Uterus (tissue), 4 donors: ENCODE data around the gene SF3B4. TPM values are rescaled to one million over a fixed set of nuclear protein-coding genes. Genes with fewer than 3 reads are reported as not detected.

ENCODE experiments used
- DNase-seq, 2 donors: peaks; one replicate each; pipeline ENCODE4 v3.0.0-alpha.2; 2019 to 2020
- H3K27ac ChIP-seq, 2 donors: fragments of 200-600 bp; sonication (generic); 1 replicate in 1 of 2; 2 replicates in 1 of 2; pipeline ENCODE4 v1.5.1; 2016 to 2018
- H3K27me3 ChIP-seq, 2 donors: fragments of 200-600 bp; sonication (generic); one replicate each; pipeline ENCODE4 v1.5.1; 2018 to 2019; ENCODE audit warnings: control low read depth in 1 of 2
- H3K36me3 ChIP-seq, 2 donors: fragments of 200-600 bp; sonication (generic); one replicate each; pipeline ENCODE4 v1.5.1; 2019; ENCODE audit warnings: control low read depth in 1 of 2
- H3K4me1 ChIP-seq, 2 donors: fragments of 200-600 bp; sonication (generic); one replicate each; pipeline ENCODE4 v1.5.1; 2018 to 2019; ENCODE audit warnings: control low read depth in 1 of 2
- H3K4me3 ChIP-seq, 2 donors: fragments of 200-600 bp; sonication (generic); 1 replicate in 1 of 2; 2 replicates in 1 of 2; pipeline ENCODE4 v1.5.1; 2018 to 2019; ENCODE audit warnings: mild to moderate bottlenecking in 1 of 2
- H3K9me3 ChIP-seq, 2 donors: fragments of 200-600 bp; sonication (generic); one replicate each; pipeline ENCODE4 v1.5.1; 2019; ENCODE audit warnings: control low read depth in 1 of 2
- CTCF ChIP-seq, 4 experiments: fragments of 200-600 bp in 2 of 4; fragments of 450-650 bp in 2 of 4; sonication (generic) in 2 of 4; IDR thresholded peaks; one replicate each; pipeline ENCODE4 v1.5.1; 2016 to 2019; ENCODE audit warnings: antibody characterized with exemption in 4 of 4, mild to moderate bottlenecking in 2 of 4, moderate library complexity in 1 of 4
- POLR2A ChIP-seq, 2 donors: fragments of 450-650 bp; IDR thresholded peaks; one replicate each; pipeline ENCODE4 v1.6.1; 2016; ENCODE audit warnings: antibody characterized with exemption in 2 of 2, mild to moderate bottlenecking in 1 of 2, moderate library complexity in 1 of 2
- intact Hi-C: fragments of 100-400 bp; cut with DNase I; formaldehyde crosslinking; loops from one replicate; pipeline ENCODE4 v1.15.1; 2023; ENCODE audit warnings: low total_unique reads
- total RNA-seq, 4 donors: library from RNA; depleted of rRNA in 3 of 4; stranded (reverse); fragments of >200 nt in 3 of 4; gene quantifications; one replicate each; pipeline versions ENCODE4 v1.1.0 to v1.2.4, GENCODE V29; 2014 to 2023
- donor health status: DM: yes; HTN: yes; CAD: no.

Gene SF3B4
- total RNA-seq, 4 donors from 2014 or later: 10.9 to 64.6 (median 15.6) TPM

GRCh38 chr1:149936170-149936991, 8.8 kb upstream of the SF3B4 start, which contains the start of gene MTMR11:
TSS of gene MTMR11 (minus strand) at chr1:149936879. CDS start at chr1:149936647, 232 bp downstream.
- H3K4me3 ChIP-seq: peak within 1 kb of the TSS; percentile 66 to 73
- intact Hi-C loops: no loop called here
- peak within 1 kb of the TSS; percentile 88 to 90 for H3K27ac ChIP-seq
- H3K36me3 ChIP-seq: no peaks in the 10 kb centered on the region
- peak; percentile 41 to 67 for DNase-seq
- H3K4me1 ChIP-seq: peaks cover 0 to 10% of the 10 kb centered on the region in 2 donors
- no peaks in the 10 kb centered on the region for H3K27me3 ChIP-seq
- H3K9me3 ChIP-seq: no peaks in the 10 kb centered on the region
- TF ChIP-seq CTCF (IDR thresholded peaks at IDR 0.05) (no peak), POLR2A (IDR thresholded peaks at IDR 0.05) (no peak)

- no peak for DNase-seq
- intact Hi-C loops: no loop called here
These were observed 6.8 kb upstream of the SF3B4 start for GRCh38 chr1:149934356-149934755.

GRCh38 chr1:149933208-149933607, 5.6 kb upstream of the SF3B4 start:
- intact Hi-C loops: no loop called here
- no peaks in the 10 kb centered on the region for H3K27me3 ChIP-seq
- DNase-seq: no peak
- H3K4me1 ChIP-seq: peaks cover 0 to 10% of the 10 kb centered on the region in 2 donors
- no peaks in the 10 kb centered on the region for H3K9me3 ChIP-seq
- H3K36me3 ChIP-seq: no peaks in the 10 kb centered on the region
- TF ChIP-seq POLR2A (IDR thresholded peaks at IDR 0.05) (no peak), CTCF (IDR thresholded peaks at IDR 0.05) (no peak)
- H3K4me3 ChIP-seq: no peak overlapping the region
- no peak overlapping the region for H3K27ac ChIP-seq

More at GRCh38 chr1:149934356-149934755, 6.8 kb upstream of the SF3B4 start:
- Histone ChIP-seq H3K9me3 (no peaks in the 10 kb centered on the region), H3K36me3 (no peaks in the 10 kb centered on the region), H3K27me3 (no peaks in the 10 kb centered on the region), H3K4me3 (no peak overlapping the region), H3K4me1 (peaks cover 0 to 10% of the 10 kb centered on the region in 2 donors), H3K27ac (peak overlapping the region in 1 of 2 donors; percentile 90)
- TF ChIP-seq CTCF (IDR thresholded peaks at IDR 0.05) (no peak), POLR2A (IDR thresholded peaks at IDR 0.05) (no peak)

GRCh38 chr1:149932474-149932873, 4.9 kb upstream of the SF3B4 start:
- TF ChIP-seq CTCF (IDR thresholded peaks at IDR 0.05) (no peak), POLR2A (IDR thresholded peaks at IDR 0.05) (no peak)
- Histone ChIP-seq H3K36me3 (no peaks in the 10 kb centered on the region), H3K4me3 (no peak overlapping the region), H3K27ac (no peak overlapping the region), H3K9me3 (no peaks in the 10 kb centered on the region), H3K27me3 (no peaks in the 10 kb centered on the region), H3K4me1 (peaks cover 0 to 5% of the 10 kb centered on the region in 2 donors)
- intact Hi-C loops: no loop called here
- DNase-seq: no peak

GRCh38 chr1:149931212-149931790, 3.7 kb upstream of the SF3B4 start:
- Histone ChIP-seq H3K9me3 (no peaks in the 10 kb centered on the region), H3K27me3 (no peaks in the 10 kb centered on the region), H3K4me3 (no peak overlapping the region), H3K27ac (no peak overlapping the region), H3K36me3 (no peaks in the 10 kb centered on the region), H3K4me1 (peaks cover 6 to 13% of the 10 kb centered on the region in 2 donors)
- no peak for DNase-seq
- intact Hi-C loops: no loop called here
- TF ChIP-seq POLR2A (IDR thresholded peaks at IDR 0.05): no peak
- no peak for TF ChIP-seq CTCF (IDR thresholded peaks at IDR 0.05)
